Raji (cell line): ENCODE measurements around the gene TIAM1.

Source experiments
- POLR2A ChIP-seq: IDR thresholded peaks from 2 replicates; pipeline ENCODE4 v1.6.1; 2011; ENCODE audit warnings: low read depth, low read length, control low read depth; ENCODE audit not compliant: insufficient read depth

Gene TIAM1

DNA sequence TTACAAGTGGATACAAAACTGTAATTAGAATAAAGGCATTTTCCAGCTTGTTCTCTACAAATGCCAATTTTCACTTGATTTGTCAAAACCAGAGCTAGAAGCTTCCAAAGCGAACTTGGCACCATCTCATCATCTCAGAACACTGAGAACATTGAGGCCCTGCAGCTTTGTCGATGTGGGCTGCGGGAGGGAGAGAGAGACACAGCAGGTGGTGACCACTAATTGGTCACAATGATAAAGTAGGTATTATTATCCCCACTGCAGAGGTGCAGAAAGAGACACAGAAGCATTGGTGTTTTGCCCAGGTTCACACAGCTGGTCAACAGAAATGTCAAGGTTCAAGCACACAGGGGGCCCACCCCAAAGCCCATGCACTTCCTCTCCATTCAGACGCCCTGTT, 233.6 kb downstream of the TIAM1 start:
- no peak for TF ChIP-seq POLR2A

GRCh38 chr21:31107871-31108270, 236.2 kb downstream of the TIAM1 start:
- no peak for TF ChIP-seq POLR2A

GRCh38 chr21:31107176-31107785, 236.8 kb downstream of the TIAM1 start:
- TF ChIP-seq POLR2A, result no peak

DNA sequence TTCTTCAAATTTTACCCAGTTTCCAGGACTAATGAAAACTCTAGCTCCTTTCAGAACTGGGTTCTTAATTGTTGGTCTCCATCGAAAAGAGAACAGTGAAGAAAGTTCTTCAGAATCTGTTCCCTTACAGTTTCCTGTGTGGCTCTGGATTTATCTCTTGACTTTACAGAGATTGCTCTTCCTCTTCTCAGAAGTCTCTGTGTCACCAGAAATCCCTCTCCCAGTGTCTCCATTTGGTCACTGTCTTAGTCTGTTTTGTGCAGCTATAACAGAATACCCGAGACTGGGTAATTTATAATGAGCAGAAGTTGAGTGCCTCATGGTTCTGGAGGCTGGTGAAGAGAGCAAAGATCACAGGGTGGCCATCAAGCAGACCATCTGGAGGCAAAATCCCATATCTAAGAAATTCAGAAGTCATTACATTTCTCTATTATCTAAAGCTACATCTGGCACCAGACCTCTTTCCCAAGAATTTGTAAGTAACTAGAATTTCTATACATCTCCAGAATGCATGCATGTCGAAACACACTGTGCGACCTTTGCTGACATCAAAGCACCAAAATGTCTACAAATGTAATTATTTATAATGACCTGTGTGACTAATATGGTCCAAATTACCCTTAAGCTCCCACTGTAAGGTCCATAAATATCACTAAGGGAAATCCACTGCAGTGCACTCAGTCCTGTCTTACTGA, 240.3 kb downstream of the TIAM1 start:
- TF ChIP-seq POLR2A, result no peak

DNA sequence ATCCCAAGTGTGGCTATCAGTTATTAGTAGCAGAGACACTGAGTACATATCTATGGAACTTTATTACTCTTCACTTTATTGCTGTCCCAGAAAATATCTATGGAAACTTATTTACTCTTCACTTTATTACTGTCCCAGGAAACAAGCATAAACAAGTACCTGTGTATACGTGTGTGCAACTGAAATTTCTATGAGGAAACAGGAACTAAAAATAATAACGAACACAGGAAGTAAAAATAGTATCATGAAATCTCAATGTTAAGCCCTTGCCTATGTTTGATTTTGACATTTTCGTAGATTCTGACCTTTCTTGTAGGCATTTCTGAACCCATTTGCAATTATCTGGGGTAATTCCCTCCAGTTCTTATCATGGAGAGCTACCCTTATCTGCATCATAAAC, 240.9 kb downstream of the TIAM1 start:
- no peak for TF ChIP-seq POLR2A

GRCh38 chr21:31099122-31099521, 244.9 kb downstream of the TIAM1 start:
- TF ChIP-seq POLR2A, result no peak

GRCh38 chr21:31098576-31099005, 245.5 kb downstream of the TIAM1 start:
- TF ChIP-seq POLR2A, result no peak

GRCh38 chr21:31092832-31093625, 251.0 kb downstream of the TIAM1 start:
- TF ChIP-seq POLR2A, result no peak

DNA sequence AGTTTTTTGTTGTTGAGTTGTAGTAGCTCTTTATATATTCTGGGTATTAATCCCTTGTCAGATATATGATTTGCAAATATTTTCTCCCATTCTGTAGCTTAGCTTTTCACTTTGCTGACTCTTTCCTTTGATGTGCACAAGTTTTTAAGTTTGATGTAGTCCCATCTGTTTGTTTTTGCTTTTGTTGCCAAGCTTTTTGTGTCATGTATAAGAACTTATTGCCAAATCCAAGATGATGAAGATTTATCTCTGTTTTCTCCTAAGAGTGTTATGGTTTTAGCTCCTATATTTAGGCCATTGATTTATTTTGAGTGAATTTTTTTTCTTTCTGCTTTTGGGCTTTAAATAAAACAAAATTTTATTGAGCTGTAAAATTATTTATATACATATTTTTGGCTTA, 253.7 kb downstream of the TIAM1 start:
- TF ChIP-seq POLR2A, result no peak

DNA sequence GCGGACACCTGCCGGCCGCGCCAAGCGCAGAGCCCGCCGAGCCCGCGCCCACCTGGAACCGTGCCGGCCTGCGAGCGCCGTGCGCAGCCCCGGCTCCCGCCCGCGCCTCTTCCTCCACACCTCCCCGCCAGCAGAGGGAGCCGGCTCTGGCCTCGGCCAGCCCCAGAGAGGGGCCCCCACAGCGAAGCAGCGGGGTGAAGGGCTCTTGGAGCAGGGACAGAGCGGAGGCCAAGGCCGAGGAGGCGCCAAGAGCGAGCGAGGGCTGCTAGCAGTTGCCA, 255.6 kb downstream of the TIAM1 start:
- no peak for TF ChIP-seq POLR2A

DNA sequence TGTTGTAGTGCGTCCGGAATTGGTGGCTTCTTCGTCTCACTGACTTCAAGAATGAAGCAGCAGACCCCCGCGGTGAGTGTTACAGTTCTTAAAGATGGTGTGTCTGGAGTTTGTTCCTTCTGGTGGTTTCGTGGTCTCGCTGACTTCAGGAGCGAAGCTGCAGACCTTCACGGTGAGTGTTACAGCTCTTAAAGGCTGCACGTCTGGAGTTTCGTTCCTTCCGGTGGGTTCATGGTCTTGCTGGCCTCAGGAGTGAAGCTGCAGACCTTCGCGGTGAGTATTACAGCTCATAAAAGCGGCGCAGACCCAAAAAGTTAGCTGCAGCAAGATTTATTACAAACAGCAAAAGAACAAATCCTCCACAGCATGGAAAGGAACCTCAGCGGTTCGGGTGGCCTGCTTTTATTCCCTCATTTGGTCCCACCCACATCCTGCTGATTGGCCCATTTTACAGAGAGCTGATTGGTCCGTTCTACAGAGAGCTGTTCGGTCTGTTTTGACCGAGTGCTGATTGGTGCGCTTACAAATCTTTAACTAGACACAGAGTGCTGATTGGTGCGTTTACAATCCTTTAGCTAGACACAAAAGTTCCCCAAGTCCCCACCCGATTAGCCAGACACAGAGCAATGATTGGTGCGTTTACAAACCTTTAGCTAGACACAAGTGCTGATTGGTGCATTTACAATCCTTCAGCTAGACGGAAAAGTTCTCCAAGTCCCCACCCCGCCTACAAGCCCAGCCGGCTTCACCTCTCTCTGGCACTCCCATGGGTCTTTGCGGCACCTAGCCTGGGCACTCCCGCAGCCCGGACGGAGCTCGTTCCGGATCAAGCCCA, 256.2 kb downstream of the TIAM1 start:
- no peak for TF ChIP-seq POLR2A

DNA sequence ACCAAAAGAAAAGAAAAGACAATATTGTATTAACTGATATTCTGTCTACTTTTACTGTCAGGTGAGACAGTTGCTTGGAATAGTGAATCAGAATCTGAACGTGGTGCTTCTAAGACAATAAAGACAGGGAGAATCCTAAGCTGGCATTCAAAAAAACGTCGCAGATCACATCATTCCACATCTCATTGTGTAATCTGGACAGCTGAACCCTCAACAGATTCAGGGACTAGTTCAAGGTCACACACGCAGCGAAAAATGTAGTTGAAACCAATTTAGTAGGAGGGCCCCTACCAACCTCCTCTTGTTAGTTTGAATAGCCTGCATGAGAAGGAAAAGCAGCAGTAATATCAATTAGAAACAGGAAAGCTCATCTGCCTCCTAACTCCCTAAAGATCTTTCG, 259.4 kb downstream of the TIAM1 start:
- TF ChIP-seq POLR2A, result no peak

DNA sequence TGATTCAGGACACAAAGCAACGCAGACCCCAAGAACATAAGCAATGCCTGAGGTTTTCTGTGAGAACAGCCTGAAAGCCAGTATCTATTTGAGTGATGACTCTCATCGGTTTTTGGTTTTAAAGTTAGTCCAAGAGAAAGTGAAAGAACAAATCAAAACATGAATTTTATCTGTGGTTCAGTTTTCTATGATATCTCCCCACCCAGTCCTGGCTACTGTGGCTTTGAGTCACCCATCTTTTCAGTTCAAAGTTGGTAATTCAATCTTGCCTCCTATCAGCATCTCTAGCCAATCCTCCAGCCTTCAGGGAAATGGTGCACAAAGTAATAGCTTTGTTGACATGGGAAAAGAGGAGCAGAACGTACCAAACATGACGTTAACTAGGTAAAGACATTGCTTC, 265.3 kb downstream of the TIAM1 start:
- no peak for TF ChIP-seq POLR2A

GRCh38 chr21:31078216-31078615, 265.8 kb downstream of the TIAM1 start:
- TF ChIP-seq POLR2A, result no peak

GRCh38 chr21:31075848-31076247, 268.2 kb downstream of the TIAM1 start:
- no peak for TF ChIP-seq POLR2A
